ENCODE data around the gene TUBGCP2.

DNA sequence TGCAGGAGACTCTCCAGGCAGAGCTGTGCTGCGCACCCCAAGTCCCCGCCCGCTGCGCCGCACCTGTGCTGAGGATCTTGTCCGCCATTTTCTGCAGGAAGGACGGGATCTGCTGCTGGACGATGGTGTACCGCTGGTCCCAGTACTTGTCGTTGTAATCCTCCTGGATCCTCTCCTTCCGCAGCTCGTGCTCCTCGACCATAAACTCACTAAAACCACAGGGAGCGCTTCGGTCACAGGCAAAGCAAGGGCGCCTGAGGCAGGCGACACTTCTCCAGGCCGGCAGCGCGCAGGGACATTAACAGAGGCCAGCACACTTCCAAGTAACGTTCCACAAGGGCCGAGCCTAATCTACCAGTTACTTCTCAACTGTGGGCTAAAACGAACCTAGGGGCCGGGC is 18.9 kb downstream of the TUBGCP2 start:
- TF ChIP-seq, protein P1, sequence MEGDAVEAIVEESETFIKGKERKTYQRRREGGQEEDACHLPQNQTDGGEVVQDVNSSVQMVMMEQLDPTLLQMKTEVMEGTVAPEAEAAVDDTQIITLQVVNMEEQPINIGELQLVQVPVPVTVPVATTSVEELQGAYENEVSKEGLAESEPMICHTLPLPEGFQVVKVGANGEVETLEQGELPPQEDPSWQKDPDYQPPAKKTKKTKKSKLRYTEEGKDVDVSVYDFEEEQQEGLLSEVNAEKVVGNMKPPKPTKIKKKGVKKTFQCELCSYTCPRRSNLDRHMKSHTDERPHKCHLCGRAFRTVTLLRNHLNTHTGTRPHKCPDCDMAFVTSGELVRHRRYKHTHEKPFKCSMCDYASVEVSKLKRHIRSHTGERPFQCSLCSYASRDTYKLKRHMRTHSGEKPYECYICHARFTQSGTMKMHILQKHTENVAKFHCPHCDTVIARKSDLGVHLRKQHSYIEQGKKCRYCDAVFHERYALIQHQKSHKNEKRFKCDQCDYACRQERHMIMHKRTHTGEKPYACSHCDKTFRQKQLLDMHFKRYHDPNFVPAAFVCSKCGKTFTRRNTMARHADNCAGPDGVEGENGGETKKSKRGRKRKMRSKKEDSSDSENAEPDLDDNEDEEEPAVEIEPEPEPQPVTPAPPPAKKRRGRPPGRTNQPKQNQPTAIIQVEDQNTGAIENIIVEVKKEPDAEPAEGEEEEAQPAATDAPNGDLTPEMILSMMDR (IDR thresholded peaks at IDR 0.05): no peak
- no peak for TF ChIP-seq POLR2A (IDR thresholded peaks at IDR 0.05)

All from testis (tissue), 2 donors.